Measurements from ENCODE around the gene SMURF2.

DNA sequence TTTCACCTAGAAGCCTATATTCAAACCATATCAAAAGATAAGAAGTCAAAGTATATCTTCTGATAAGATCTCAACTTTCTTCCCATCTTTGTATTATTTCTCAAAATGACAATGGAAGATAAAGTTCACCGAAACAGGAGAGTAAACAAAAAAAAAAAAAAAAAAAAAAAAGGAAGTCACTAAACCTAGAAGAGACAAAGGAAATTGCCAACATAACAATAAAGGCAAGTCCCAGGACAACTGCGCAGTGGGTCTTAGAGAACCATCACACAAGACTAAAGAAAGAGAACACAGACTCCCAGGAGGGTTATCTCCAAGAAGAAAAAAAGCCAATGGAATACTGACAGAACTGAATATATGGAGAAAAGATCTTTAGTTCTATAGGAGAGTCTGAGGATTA, 65.7 kb downstream of the SMURF2 start:
- TF ChIP-seq CSRNP3 (CRISPR knock-in tag; IDR thresholded peaks at IDR 0.05) (no peak), ESRRG (CRISPR knock-in tag; IDR thresholded peaks at IDR 0.05) (no peak), RARB (CRISPR knock-in tag; IDR thresholded peaks at IDR 0.05) (no peak), BACH2 (CRISPR knock-in tag; IDR thresholded peaks at IDR 0.05; ENCODE audit: borderline replicate concordance) (no peak), ARNTL (CRISPR knock-in tag; IDR thresholded peaks at IDR 0.05; ENCODE audit: borderline replicate concordance, low read depth) (no peak), TSHZ2 (CRISPR knock-in tag; IDR thresholded peaks at IDR 0.05) (no peak), CREB5 (CRISPR knock-in tag; IDR thresholded peaks at IDR 0.05; ENCODE audit: low read depth) (no peak), PPARA (CRISPR knock-in tag; IDR thresholded peaks at IDR 0.05; ENCODE audit: borderline replicate concordance) (no peak), ZC3H10 (CRISPR knock-in tag; IDR thresholded peaks at IDR 0.05) (no peak), OSR1 (CRISPR knock-in tag; IDR thresholded peaks at IDR 0.05) (no peak), ZFP3 (CRISPR knock-in tag; IDR thresholded peaks at IDR 0.05) (no peak), ZNF70 (CRISPR knock-in tag; IDR thresholded peaks at IDR 0.05) (no peak)
- TF ChIP-seq, protein P1, sequence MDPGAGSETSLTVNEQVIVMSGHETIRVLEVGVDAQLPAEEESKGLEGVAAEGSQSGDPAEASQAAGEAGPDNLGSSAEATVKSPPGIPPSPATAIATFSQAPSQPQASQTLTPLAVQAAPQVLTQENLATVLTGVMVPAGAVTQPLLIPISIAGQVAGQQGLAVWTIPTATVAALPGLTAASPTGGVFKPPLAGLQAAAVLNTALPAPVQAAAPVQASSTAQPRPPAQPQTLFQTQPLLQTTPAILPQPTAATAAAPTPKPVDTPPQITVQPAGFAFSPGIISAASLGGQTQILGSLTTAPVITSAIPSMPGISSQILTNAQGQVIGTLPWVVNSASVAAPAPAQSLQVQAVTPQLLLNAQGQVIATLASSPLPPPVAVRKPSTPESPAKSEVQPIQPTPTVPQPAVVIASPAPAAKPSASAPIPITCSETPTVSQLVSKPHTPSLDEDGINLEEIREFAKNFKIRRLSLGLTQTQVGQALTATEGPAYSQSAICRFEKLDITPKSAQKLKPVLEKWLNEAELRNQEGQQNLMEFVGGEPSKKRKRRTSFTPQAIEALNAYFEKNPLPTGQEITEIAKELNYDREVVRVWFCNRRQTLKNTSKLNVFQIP (CRISPR knock-in tag; IDR thresholded peaks at IDR 0.05; ENCODE audit: borderline replicate concordance, low read depth) = no peak
- TF ChIP-seq, protein P2, sequence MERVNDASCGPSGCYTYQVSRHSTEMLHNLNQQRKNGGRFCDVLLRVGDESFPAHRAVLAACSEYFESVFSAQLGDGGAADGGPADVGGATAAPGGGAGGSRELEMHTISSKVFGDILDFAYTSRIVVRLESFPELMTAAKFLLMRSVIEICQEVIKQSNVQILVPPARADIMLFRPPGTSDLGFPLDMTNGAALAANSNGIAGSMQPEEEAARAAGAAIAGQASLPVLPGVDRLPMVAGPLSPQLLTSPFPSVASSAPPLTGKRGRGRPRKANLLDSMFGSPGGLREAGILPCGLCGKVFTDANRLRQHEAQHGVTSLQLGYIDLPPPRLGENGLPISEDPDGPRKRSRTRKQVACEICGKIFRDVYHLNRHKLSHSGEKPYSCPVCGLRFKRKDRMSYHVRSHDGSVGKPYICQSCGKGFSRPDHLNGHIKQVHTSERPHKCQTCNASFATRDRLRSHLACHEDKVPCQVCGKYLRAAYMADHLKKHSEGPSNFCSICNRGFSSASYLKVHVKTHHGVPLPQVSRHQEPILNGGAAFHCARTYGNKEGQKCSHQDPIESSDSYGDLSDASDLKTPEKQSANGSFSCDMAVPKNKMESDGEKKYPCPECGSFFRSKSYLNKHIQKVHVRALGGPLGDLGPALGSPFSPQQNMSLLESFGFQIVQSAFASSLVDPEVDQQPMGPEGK (CRISPR knock-in tag; IDR thresholded peaks at IDR 0.05; ENCODE audit: borderline replicate concordance) = no peak
